ENCODE data around the gene SLC25A47.
A peak's percentile ranks its signal among the peaks of the same experiment; 100 is the strongest.
"Not testable (repeated sequence)": the region's sequence is repeated elsewhere in the genome, so short reads cannot be mapped to it uniquely, and the experiment has no call there.

Gene SLC25A47

GRCh38 chr14:100289916-100290606 is 33.1 kb upstream of the SLC25A47 start:
- no peak for DNase-seq (ENCODE audit: low read depth)

GRCh38 chr14:100290607-100291304 is 32.4 kb upstream of the SLC25A47 start:
- DNase-seq (ENCODE audit: low read depth), result no peak

- DNase-seq (ENCODE audit: low read depth), result no peak
Measured at GRCh38 chr14:100291305-100292075, 31.6 kb upstream of the SLC25A47 start.

GRCh38 chr14:100292301-100292775 is 30.8 kb upstream of the SLC25A47 start:
- DNase-seq (ENCODE audit: low read depth), result no peak

GRCh38 chr14:100292776-100293461 is 30.2 kb upstream of the SLC25A47 start:
- no peak for DNase-seq (ENCODE audit: low read depth)

- DNase-seq (ENCODE audit: low read depth), result no peak
Measured at GRCh38 chr14:100293497-100294212, 29.5 kb upstream of the SLC25A47 start.

GRCh38 chr14:100294213-100294962 is 28.8 kb upstream of the SLC25A47 start:
- DNase-seq (ENCODE audit: low read depth), result no peak

GRCh38 chr14:100294963-100295330 is 28.2 kb upstream of the SLC25A47 start:
- no peak for DNase-seq (ENCODE audit: low read depth)

GRCh38 chr14:100295376-100296105 is 27.6 kb upstream of the SLC25A47 start:
- DNase-seq (ENCODE audit: low read depth), result no peak

GRCh38 chr14:100296106-100296651 is 27.0 kb upstream of the SLC25A47 start:
- no peak for DNase-seq (ENCODE audit: low read depth)

- DNase-seq (ENCODE audit: low read depth), result not testable (repeated sequence)
Measured at GRCh38 chr14:100296729-100297128, 26.4 kb upstream of the SLC25A47 start.

GRCh38 chr14:100297320-100298300 is 25.5 kb upstream of the SLC25A47 start:
- peak; percentile 77 for DNase-seq (ENCODE audit: low read depth)

GRCh38 chr14:100298551-100299237 is 24.4 kb upstream of the SLC25A47 start:
- DNase-seq (ENCODE audit: low read depth), result no peak

GRCh38 chr14:100299238-100299560 is 23.9 kb upstream of the SLC25A47 start:
- DNase-seq (ENCODE audit: low read depth), result no peak

- no peak for DNase-seq (ENCODE audit: low read depth)
Measured at GRCh38 chr14:100302616-100303015, 20.5 kb upstream of the SLC25A47 start.

- DNase-seq (ENCODE audit: low read depth), result no peak
Measured at GRCh38 chr14:100303179-100303578, 20.0 kb upstream of the SLC25A47 start.

- no peak for DNase-seq (ENCODE audit: low read depth)
Measured at GRCh38 chr14:100303925-100304324, 19.2 kb upstream of the SLC25A47 start.

- DNase-seq (ENCODE audit: low read depth), result peak; percentile 17
Measured at GRCh38 chr14:100304825-100305323, 18.3 kb upstream of the SLC25A47 start.
